Measurements from ENCODE around the gene ZNF506.
"Not testable (repeated sequence)": the region's sequence is repeated elsewhere in the genome, so short reads cannot be mapped to it uniquely, and the experiment has no call there.

ZNF506 gene

GRCh38 chr19:19817357-19817756 lies 4.2 kb downstream of the ZNF506 start:
- in situ Hi-C loops (cut with HindIII; ENCODE audit: low sequenced_read_pairs): no loop called here
- DNase-seq (ENCODE audit: low read depth): no peak
- H3K4me3 ChIP-seq (ENCODE audit: low read depth, low read length): no peak overlapping the region
- no peak for TF ChIP-seq CTCF (IDR thresholded peaks at IDR 0.05; ENCODE audit: low read depth, low read length, missing control alignments)

- no peak for TF ChIP-seq CTCF (IDR thresholded peaks at IDR 0.05; ENCODE audit: low read depth, low read length, missing control alignments)
- in situ Hi-C loops (cut with HindIII; ENCODE audit: low sequenced_read_pairs): no loop called here
- DNase-seq (ENCODE audit: low read depth): no peak
- H3K4me3 ChIP-seq (ENCODE audit: low read depth, low read length): no peak overlapping the region
Observed at GRCh38 chr19:19816679-19817078, 4.9 kb downstream of the ZNF506 start.

- H3K4me3 ChIP-seq (ENCODE audit: low read depth, low read length); DNase-seq (ENCODE audit: low read depth); in situ Hi-C loops (cut with HindIII; ENCODE audit: low sequenced_read_pairs): not testable (repeated sequence)
Observed at GRCh38 chr19:19811999-19812398, 9.6 kb downstream of the ZNF506 start.

GRCh38 chr19:19805480-19805879 lies 16.1 kb downstream of the ZNF506 start:
- H3K4me3 ChIP-seq (ENCODE audit: low read depth, low read length): no peak overlapping the region
- in situ Hi-C loops (cut with HindIII; ENCODE audit: low sequenced_read_pairs): no loop called here
- no peak for TF ChIP-seq CTCF (IDR thresholded peaks at IDR 0.05; ENCODE audit: low read depth, low read length, missing control alignments)
- DNase-seq (ENCODE audit: low read depth): no peak

GRCh38 chr19:19788015-19788414 lies 33.5 kb downstream of the ZNF506 start:
- no peak overlapping the region for H3K4me3 ChIP-seq (ENCODE audit: low read depth, low read length)
- in situ Hi-C loops (cut with HindIII; ENCODE audit: low sequenced_read_pairs): no loop called here
- DNase-seq (ENCODE audit: low read depth): no peak
- TF ChIP-seq CTCF (IDR thresholded peaks at IDR 0.05; ENCODE audit: low read depth, low read length, missing control alignments): no peak

GRCh38 chr19:19785476-19785875 lies 36.1 kb downstream of the ZNF506 start:
- H3K4me3 ChIP-seq (ENCODE audit: low read depth, low read length); in situ Hi-C loops (cut with HindIII; ENCODE audit: low sequenced_read_pairs); DNase-seq (ENCODE audit: low read depth): not testable (repeated sequence)

GRCh38 chr19:19782783-19783182 lies 38.8 kb downstream of the ZNF506 start:
- H3K4me3 ChIP-seq (ENCODE audit: low read depth, low read length): no peak overlapping the region
- DNase-seq (ENCODE audit: low read depth): no peak
- in situ Hi-C loops (cut with HindIII; ENCODE audit: low sequenced_read_pairs): no loop called here
- TF ChIP-seq CTCF (IDR thresholded peaks at IDR 0.05; ENCODE audit: low read depth, low read length, missing control alignments): no peak

- H3K4me3 ChIP-seq (ENCODE audit: low read depth, low read length); in situ Hi-C loops (cut with HindIII; ENCODE audit: low sequenced_read_pairs): not testable (repeated sequence)
- DNase-seq (ENCODE audit: low read depth): peak; percentile 4
Observed at GRCh38 chr19:19781791-19782190, 39.8 kb downstream of the ZNF506 start.
